Measurements from ENCODE around the gene PTPRN2. TPM values are rescaled to one million over a fixed set of nuclear protein-coding genes. Genes with fewer than 3 reads are reported as not detected.

The PTPRN2 gene
- total RNA-seq, 1 experiment from 2014 or later, result not detected

DNA sequence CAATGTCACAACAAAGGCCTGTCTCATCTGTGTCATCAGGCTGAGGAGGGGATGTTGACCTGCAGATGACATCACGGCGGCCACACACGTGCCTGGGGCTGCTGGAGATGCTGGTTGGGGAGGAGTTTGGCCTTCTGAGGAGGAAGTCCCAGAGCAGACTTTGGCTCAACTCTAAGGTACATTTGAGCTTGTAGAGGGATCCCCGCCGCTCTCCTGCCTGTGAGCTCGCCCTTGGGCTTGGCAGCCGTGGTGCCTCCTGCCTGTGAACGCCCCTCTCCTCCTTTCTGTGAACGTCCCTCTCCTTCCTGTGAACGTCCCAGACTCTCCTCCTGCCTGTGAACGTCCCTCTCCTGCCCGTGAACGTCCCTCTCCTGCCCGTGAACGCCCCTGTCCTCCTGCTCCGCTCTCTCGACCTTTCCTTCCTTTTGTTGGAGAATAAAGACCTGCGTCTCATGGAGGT, 1074.4 kb downstream of the PTPRN2 start:
- no peak overlapping the region for H3K4me3 ChIP-seq
- H3K79me2 ChIP-seq (ENCODE audit: low read depth), result no peaks in the 10 kb centered on the region
- BruUV-seq (replicated peaks), result no TSS peak
- CTCF ChIA-PET, result no interaction called here
- no peaks in the 10 kb centered on the region for H3F3A ChIP-seq (ENCODE audit: insufficient read depth, low read depth)
- H3K27me3 ChIP-seq (ENCODE audit: insufficient read depth, low read depth), result peaks cover 85% of the 10 kb centered on the region
- no peak overlapping the region for H3K4me2 ChIP-seq
- no peak for TF ChIP-seq EZH2 (IDR thresholded peaks at IDR 0.05; ENCODE audit: low read depth)
- H3K36me3 ChIP-seq (ENCODE audit: low read depth), result no peaks in the 10 kb centered on the region
- DNase-seq, result no peak
- no peaks in the 10 kb centered on the region for H3K9me2 ChIP-seq (ENCODE audit: insufficient read depth)
- no peak overlapping the region for H3K27ac ChIP-seq
- H2AFZ ChIP-seq, result no peak overlapping the region
- no peaks in the 10 kb centered on the region for H4K20me1 ChIP-seq (ENCODE audit: insufficient read depth)
- POLR2A ChIA-PET (ENCODE audit: unreplicated experiment), result no interaction called here
- H3K4me1 ChIP-seq (replicated peaks; ENCODE audit: insufficient read depth), result no peaks in the 10 kb centered on the region
- intact Hi-C loops (cut with micrococcal nuclease; ENCODE audit: unreplicated experiment), result no loop called here
- no peaks in the 10 kb centered on the region for H3K9me3 ChIP-seq (ENCODE audit: insufficient read depth, low read depth)

- H4K20me1 ChIP-seq (ENCODE audit: insufficient read depth), result no peaks in the 10 kb centered on the region
- no peaks in the 10 kb centered on the region for H3F3A ChIP-seq (ENCODE audit: insufficient read depth, low read depth)
- no peak overlapping the region for H3K4me3 ChIP-seq
- BruUV-seq (replicated peaks), result no TSS peak
- H2AFZ ChIP-seq, result no peak overlapping the region
- intact Hi-C loops (cut with micrococcal nuclease; ENCODE audit: unreplicated experiment), result no loop called here
- no peaks in the 10 kb centered on the region for H3K36me3 ChIP-seq (ENCODE audit: low read depth)
- no peak for TF ChIP-seq EZH2 (IDR thresholded peaks at IDR 0.05; ENCODE audit: low read depth)
- TF ChIP-seq, protein P1, sequence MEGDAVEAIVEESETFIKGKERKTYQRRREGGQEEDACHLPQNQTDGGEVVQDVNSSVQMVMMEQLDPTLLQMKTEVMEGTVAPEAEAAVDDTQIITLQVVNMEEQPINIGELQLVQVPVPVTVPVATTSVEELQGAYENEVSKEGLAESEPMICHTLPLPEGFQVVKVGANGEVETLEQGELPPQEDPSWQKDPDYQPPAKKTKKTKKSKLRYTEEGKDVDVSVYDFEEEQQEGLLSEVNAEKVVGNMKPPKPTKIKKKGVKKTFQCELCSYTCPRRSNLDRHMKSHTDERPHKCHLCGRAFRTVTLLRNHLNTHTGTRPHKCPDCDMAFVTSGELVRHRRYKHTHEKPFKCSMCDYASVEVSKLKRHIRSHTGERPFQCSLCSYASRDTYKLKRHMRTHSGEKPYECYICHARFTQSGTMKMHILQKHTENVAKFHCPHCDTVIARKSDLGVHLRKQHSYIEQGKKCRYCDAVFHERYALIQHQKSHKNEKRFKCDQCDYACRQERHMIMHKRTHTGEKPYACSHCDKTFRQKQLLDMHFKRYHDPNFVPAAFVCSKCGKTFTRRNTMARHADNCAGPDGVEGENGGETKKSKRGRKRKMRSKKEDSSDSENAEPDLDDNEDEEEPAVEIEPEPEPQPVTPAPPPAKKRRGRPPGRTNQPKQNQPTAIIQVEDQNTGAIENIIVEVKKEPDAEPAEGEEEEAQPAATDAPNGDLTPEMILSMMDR (conservative IDR thresholded peaks at IDR 0.05), result no peak
- H3K9me2 ChIP-seq (ENCODE audit: insufficient read depth), result no peaks in the 10 kb centered on the region
- H3K79me2 ChIP-seq (ENCODE audit: low read depth), result no peaks in the 10 kb centered on the region
- no peak overlapping the region for H3K4me2 ChIP-seq
- CTCF ChIA-PET, result no interaction called here
- no peak overlapping the region for H3K27ac ChIP-seq
- H3K27me3 ChIP-seq (ENCODE audit: insufficient read depth, low read depth), result peaks cover 85% of the 10 kb centered on the region
- POLR2A ChIA-PET (ENCODE audit: unreplicated experiment), result no interaction called here
- no peaks in the 10 kb centered on the region for H3K9me3 ChIP-seq (ENCODE audit: insufficient read depth, low read depth)
- H3K4me1 ChIP-seq (replicated peaks; ENCODE audit: insufficient read depth), result no peaks in the 10 kb centered on the region
- DNase-seq, result no peak
Measured at GRCh38 chr7:157509226-157509625, 1078.4 kb downstream of the PTPRN2 start.

DNA sequence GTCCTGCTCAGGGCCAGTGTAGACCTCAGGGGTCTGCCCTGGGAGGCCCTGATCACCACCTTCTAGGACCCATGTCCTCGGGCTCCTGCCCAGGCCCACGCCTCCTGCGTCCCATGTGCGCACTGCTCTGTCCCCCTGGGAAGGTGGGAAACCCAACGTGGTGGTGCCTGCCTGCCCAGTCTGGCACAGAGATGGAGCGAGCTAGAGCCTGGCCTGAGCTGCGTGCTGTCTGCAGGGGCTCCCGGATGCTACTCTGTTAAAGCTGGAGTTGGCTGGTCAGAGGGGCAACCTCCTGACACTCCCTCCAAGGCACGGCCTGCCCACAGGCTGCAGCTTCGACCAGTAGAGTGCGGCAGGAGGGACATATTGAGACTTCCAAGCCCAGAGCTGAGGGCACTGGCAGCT, 1079.1 kb downstream of the PTPRN2 start:
- TF ChIP-seq, protein P1 (conservative IDR thresholded peaks at IDR 0.05), result no peak
- TF ChIP-seq EZH2 (IDR thresholded peaks at IDR 0.05; ENCODE audit: low read depth), result no peak
- H3K27ac ChIP-seq, result no peak overlapping the region
- H3K4me1 ChIP-seq (replicated peaks; ENCODE audit: insufficient read depth), result no peaks in the 10 kb centered on the region
- H3K4me3 ChIP-seq, result no peak overlapping the region
- DNase-seq, result no peak
- intact Hi-C loops (cut with micrococcal nuclease; ENCODE audit: unreplicated experiment), result no loop called here
- H3K9me2 ChIP-seq (ENCODE audit: insufficient read depth), result no peaks in the 10 kb centered on the region
- H3F3A ChIP-seq (ENCODE audit: insufficient read depth, low read depth), result no peaks in the 10 kb centered on the region
- H3K27me3 ChIP-seq (ENCODE audit: insufficient read depth, low read depth), result peaks cover 85% of the 10 kb centered on the region
- no peaks in the 10 kb centered on the region for H3K9me3 ChIP-seq (ENCODE audit: insufficient read depth, low read depth)
- H4K20me1 ChIP-seq (ENCODE audit: insufficient read depth), result no peaks in the 10 kb centered on the region
- H3K79me2 ChIP-seq (ENCODE audit: low read depth), result no peaks in the 10 kb centered on the region
- BruUV-seq (replicated peaks), result no TSS peak
- no peak overlapping the region for H2AFZ ChIP-seq
- CTCF ChIA-PET, result no interaction called here
- POLR2A ChIA-PET (ENCODE audit: unreplicated experiment), result no interaction called here
- H3K36me3 ChIP-seq (ENCODE audit: low read depth), result no peaks in the 10 kb centered on the region
- no peak overlapping the region for H3K4me2 ChIP-seq

GRCh38 chr7:157507987-157508386, 1079.6 kb downstream of the PTPRN2 start:
- Histone ChIP-seq H3K27ac (no peak overlapping the region), H3F3A (ENCODE audit: insufficient read depth, low read depth) (no peaks in the 10 kb centered on the region), H3K27me3 (ENCODE audit: insufficient read depth, low read depth) (peaks cover 85% of the 10 kb centered on the region), H3K4me3 (no peak overlapping the region), H3K9me2 (ENCODE audit: insufficient read depth) (no peaks in the 10 kb centered on the region), H4K20me1 (ENCODE audit: insufficient read depth) (no peaks in the 10 kb centered on the region), H3K36me3 (ENCODE audit: low read depth) (no peaks in the 10 kb centered on the region), H3K79me2 (ENCODE audit: low read depth) (no peaks in the 10 kb centered on the region), H3K9me3 (ENCODE audit: insufficient read depth, low read depth) (no peaks in the 10 kb centered on the region), H3K4me2 (no peak overlapping the region), H3K4me1 (replicated peaks; ENCODE audit: insufficient read depth) (no peaks in the 10 kb centered on the region), H2AFZ (no peak overlapping the region)
- intact Hi-C loops (cut with micrococcal nuclease; ENCODE audit: unreplicated experiment), result no loop called here
- POLR2A ChIA-PET (ENCODE audit: unreplicated experiment), result no interaction called here
- no peak for DNase-seq
- TF ChIP-seq, protein P1 (conservative IDR thresholded peaks at IDR 0.05), result no peak
- no peak for TF ChIP-seq EZH2 (IDR thresholded peaks at IDR 0.05; ENCODE audit: low read depth)
- no TSS peak for BruUV-seq (replicated peaks)
- CTCF ChIA-PET, result no interaction called here

All from PC-9 (cell line).